ENCODE measurements around the gene KRR1.

GRCh38 chr12:75483431-75483830 is 28.0 kb downstream of the KRR1 start:
- TF ChIP-seq HOXA7 (CRISPR knock-in tag; IDR thresholded peaks at IDR 0.05) (no peak), CTCF (CRISPR knock-in tag; IDR thresholded peaks at IDR 0.05) (no peak), LCORL (IDR thresholded peaks at IDR 0.05) (no peak), LCORL (CRISPR knock-in tag; IDR thresholded peaks at IDR 0.05) (no peak), JUN (CRISPR knock-in tag; IDR thresholded peaks at IDR 0.05) (no peak), AKNA (CRISPR knock-in tag; IDR thresholded peaks at IDR 0.05; ENCODE audit: borderline replicate concordance) (no peak), ZZZ3 (CRISPR knock-in tag; IDR thresholded peaks at IDR 0.05; ENCODE audit: borderline replicate concordance) (no peak), CREM (IDR thresholded peaks at IDR 0.05) (no peak), CREM (CRISPR knock-in tag; IDR thresholded peaks at IDR 0.05) (no peak), ZNF609 (CRISPR knock-in tag; IDR thresholded peaks at IDR 0.05; ENCODE audit: borderline replicate concordance) (no peak), ZNF292 (CRISPR knock-in tag; IDR thresholded peaks at IDR 0.05; ENCODE audit: borderline replicate concordance, low read depth) (no peak), KLF9 (CRISPR knock-in tag; IDR thresholded peaks at IDR 0.05; ENCODE audit: low read depth) (no peak), MAFK (conservative IDR thresholded peaks at IDR 0.05 in 1 of 2, IDR thresholded peaks at IDR 0.05 in 1 of 2; ENCODE audit: low read length in 2 of 2) (no peak), CBX5 (CRISPR knock-in tag; IDR thresholded peaks at IDR 0.05; ENCODE audit: borderline replicate concordance) (no peak), ETV6 (CRISPR knock-in tag; conservative IDR thresholded peaks at IDR 0.05) (no peak)
